ENCODE measurements around the gene ZBTB46. TPM values are rescaled to one million over a fixed set of nuclear protein-coding genes. Genes with fewer than 3 reads are reported as not detected.

Gene ZBTB46
- total RNA-seq, 1 donor from 2014 or later: 17.4 TPM

DNA sequence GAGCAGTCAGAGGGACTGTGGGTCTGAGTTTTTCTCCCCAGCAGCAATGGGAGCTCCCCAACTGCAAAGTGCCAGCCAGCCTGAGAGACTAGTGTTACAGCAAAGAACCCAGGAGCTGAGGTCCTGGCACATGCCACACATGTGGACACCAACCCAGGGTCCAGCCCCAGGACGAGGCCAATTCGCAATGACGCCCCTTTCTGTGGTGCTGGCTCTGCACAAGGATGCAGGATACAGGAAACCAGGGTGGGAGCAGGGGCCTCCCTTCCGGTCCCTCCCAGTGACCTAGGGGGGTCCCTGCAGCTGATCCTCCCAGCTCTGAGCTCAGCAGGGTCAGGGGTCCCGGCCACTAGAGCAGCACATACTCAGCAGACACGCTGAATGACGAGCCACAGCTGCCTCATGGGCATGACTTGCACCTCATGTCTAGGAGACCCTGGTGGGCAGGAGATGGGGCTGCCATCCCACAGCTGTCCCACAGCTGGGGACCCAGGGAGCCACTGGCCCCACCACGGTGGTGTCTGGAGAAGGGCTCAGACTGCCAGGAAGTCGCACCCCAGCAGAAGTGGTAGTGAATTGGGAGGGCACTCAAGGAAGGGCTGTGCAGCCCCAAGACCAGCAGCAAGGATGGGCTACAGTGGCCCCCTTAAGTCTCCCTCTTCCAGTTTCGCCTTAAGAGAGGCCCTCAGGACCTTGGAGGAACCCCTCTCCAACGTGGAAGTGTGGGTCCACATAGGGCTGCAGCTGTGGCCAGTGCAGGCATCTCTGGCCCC, 126.9 kb downstream of the ZBTB46 start:
- intact Hi-C loops (cut with DNase I): no loop called here
- no peak for DNase-seq (ENCODE audit: low spot score)

DNA sequence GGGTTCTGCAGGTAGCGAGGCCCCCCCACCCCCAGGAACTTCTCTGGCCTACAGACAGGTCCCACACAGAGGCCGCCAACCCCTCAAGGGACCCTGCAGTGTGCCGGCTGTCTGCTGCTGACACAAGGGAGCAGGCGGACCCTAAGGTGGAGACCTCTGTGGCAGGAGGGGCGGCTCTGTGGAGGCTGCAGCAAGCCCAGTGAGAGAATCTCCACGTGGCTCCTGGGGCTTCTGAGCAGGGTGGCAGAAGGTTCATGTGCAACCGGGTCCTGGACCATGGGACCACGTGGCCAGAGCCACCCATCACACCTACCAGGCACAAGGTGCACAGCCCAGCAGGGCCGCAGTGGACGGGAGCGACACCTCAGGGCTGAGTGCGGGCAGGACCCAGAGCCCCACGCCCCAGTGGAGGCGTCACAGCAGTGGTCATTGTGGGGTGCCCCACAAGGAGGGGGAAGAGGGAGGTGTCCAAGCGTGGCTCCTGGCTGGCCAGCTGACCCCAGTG, 127.5 kb downstream of the ZBTB46 start:
- intact Hi-C loops (cut with DNase I): no loop called here
- DNase-seq (ENCODE audit: low spot score): no peak

GRCh38 chr20:63702751-63703470, 128.2 kb downstream of the ZBTB46 start:
- no peak for DNase-seq (ENCODE audit: low spot score)
- intact Hi-C loops (cut with DNase I): no loop called here

GRCh38 chr20:63702036-63702665, 128.9 kb downstream of the ZBTB46 start:
- intact Hi-C loops (cut with DNase I): no loop called here
- peak; percentile 70 for DNase-seq (ENCODE audit: low spot score)

DNA sequence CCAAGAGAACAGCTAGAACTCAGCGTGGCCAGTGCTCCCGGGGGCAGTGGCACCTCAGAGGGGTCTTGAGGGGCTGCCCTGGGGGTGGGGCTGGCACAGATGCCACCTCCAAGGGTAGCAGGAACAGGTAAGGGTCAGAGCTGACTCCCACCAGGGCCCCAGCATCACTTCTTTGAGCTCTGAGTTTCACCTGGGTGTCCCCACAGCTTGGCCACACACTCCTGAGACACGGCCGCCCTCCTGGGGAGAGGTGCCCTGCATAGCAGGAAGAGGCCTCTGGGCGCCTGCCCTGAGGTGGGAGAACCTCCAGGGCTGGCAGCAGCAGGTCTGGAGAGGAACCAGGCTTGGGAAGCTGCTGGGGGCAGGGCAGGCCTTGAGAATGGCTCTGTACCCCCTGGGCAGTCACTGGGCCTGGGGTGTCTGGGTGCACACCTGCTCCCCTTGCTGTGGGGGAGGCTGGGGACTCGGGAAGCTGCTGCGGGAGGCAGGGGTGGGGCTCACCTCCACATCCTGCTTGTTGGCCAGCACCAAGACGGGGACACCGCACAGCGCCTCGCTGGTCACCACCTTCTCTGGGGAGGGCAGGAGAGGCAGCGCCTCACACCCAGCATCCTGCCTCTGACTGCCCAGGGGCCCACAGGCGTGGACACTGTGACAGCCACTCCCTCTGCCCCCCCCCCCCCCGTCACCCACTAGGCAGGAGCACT, 129.6 kb downstream of the ZBTB46 start:
- peak; percentile 68 for DNase-seq (ENCODE audit: low spot score)
- intact Hi-C loops (cut with DNase I): no loop called here

DNA sequence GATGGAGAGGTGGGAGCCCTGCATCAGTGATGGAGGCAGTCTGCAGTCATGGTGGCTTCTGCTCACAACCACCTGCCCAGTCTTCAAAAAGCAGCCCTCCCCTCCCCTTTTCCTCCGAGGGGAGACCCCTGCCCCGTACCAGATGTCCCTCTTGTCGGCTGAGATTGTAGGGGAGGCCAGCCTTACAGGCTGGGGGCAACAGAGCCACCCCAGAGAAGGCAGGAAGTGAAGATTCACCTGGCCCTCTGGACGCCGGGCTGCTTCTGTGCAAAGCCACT, 130.1 kb downstream of the ZBTB46 start:
- intact Hi-C loops (cut with DNase I): no loop called here
- DNase-seq (ENCODE audit: low spot score): no peak

DNA sequence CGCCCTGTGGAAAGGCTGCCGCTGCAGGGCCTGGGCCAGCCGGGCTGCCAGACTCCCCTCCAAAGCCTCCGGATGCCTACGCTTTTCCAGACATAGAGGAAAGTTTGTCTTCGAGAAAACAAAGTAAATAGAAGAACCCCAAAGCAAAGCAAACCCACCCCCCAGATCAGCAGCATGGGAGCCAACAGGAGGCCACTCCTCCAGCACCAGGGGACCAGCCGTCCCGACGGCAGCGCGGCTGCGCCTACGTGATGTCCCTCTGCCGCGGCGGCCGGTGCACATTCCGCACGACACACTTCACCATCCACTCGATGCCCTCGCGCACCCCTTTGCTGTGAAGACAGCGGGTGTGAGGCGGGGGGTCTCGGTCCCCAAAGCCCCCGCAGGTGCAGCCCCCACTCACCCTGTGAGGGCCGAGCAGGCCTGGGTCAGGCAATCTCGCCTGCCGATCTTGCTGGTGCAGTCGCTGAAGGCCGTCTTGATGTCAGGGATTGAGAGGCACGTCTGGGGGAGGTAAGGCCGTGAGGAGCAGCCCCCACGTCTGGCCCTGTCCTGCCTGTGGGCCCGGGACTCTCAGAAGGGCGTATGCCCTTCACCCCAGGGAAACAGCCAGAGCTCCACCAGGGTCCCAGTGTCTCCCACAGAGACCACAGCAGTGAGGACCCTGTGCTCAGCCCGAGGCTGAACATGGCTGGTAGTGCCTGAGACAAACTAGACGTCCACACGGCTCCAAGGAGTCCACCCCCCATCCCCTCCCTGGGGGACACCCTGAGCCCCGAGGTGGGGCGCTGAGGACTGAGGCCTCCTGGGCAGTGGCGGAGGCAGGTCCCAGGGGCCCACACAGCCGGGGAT, 130.6 kb downstream of the ZBTB46 start:
- DNase-seq (ENCODE audit: low spot score): peak; percentile 58
- intact Hi-C loops (cut with DNase I): no loop called here

DNA sequence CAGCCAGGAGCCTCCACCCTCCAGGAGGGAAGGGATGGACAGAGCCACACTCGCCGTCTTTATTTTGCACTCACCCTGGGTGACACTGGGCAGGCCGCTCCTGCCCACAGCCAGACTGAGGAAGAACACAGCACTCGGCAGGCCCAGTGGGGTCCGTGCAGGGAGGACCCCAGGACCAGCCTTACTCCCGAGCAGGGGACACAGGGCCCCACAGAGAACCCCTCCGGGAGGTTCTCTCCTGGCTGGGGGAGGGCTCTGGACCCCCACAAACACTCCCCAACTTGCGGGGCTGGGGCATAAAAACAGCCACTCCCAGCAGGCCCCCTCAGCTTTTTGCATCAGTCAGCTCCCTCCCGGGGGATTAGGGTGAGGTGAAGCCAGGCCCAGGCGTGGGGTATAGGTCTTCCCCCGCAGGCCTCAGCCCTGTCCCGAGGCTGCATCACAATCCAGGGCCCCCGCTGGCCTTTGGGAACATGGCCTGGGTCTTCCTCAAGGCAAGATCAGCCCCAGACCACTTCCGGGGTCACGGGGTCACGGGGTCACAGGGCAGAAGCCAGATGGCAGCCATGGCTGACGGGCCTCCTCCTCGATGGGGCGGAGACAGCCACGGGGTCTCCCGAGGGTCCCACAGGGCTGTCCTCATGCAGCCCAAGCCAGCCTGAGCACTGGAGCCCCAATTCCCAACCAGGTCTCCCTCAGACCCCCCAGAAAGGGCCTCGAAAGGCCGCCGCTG, 131.4 kb downstream of the ZBTB46 start:
- DNase-seq (ENCODE audit: low spot score): peak; percentile 72
- intact Hi-C loops (cut with DNase I): loop anchor here (5.0 kb wide), 1 partner anchor 38 kb away; the partner anchor contains the start of genes LIME1 and SLC2A4RG

DNA sequence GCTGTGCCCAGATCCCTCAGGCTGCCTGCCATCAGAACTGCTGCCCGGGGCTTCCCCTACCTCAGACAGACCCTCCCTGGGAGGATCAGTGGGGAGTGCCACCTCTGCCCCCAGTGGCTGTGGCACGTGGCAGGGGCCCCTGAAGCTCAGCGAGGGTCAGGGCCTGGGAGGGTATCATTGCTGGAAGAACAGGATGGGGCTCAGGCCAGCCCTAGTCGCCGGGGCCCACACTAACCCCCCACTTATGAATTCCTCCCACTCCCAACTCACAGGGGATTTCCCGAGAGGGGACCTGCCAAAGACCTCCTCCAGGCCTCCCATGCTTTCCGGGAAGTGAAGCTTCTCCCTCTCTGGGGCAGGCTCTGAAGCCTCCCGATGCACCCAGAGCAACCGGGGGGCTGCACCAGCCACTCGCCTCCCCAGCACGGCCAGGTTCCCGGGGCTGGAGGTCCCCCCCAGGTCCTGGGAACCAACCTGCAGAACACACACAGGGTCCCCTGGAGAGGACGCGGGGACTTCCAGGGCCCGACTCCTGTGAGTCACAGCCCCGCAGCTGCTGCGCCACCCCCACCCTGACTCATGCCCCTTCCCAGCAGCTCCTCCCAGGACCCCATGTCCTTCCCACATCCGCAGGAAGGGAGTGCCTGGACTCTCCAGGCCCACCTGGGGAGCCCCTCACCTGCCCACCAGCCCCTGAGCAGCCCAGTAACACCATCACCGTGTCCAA, 132.2 kb downstream of the ZBTB46 start:
- intact Hi-C loops (cut with DNase I): loop anchor here (5.0 kb wide), 1 partner anchor 38 kb away; the partner anchor contains the start of genes LIME1 and SLC2A4RG
- peak; percentile 80 for DNase-seq (ENCODE audit: low spot score)

DNA sequence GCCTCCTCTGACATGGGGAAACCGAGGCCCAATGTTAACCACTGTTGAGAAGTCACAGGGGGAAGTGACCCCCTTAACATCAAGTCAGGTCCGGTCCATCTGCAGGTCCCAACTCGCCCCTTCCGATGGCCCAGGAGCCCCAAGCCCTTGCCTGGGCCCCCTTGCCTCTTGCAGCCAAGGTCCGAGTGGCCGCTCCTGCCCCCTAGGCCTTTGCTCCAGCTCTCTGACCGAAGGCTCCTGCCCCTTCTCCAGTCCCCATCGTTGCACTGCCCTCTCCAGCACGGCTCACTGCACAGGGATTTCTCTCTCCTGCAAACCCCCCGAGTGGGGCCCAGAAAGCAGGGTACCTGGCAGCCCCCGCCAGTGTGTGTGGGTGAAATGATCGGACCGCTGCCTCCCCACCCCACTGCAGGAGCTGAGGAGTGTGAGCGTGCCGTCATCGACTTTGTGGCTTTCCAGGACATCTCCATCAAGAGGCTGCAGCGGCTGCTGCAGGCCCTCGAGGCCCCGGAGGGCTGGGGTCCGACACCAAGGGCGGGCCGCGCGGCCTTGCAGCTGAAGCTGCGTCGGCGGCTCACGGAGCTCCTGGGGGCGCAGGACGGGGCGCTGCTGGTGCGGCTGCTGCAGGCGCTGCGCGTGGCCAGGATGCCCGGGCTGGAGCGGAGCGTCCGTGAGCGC, 133.1 kb downstream of the ZBTB46 start:
- peak; percentile 61 for DNase-seq (ENCODE audit: low spot score)

GRCh38 chr20:63697357-63697867, 133.7 kb downstream of the ZBTB46 start:
- intact Hi-C loops (cut with DNase I): loop anchor here (5.0 kb wide), 1 partner anchor 40 kb away; the partner anchor contains the start of genes LIME1 and SLC2A4RG
- peak; percentile 71 for DNase-seq (ENCODE audit: low spot score)

More for the DNA sequence above, 133.1 kb downstream of the ZBTB46 start:
- intact Hi-C loops (cut with DNase I): loop anchor here (5.0 kb wide), 1 partner anchor 39 kb away; the partner anchor contains the start of genes LIME1 and SLC2A4RG

DNA sequence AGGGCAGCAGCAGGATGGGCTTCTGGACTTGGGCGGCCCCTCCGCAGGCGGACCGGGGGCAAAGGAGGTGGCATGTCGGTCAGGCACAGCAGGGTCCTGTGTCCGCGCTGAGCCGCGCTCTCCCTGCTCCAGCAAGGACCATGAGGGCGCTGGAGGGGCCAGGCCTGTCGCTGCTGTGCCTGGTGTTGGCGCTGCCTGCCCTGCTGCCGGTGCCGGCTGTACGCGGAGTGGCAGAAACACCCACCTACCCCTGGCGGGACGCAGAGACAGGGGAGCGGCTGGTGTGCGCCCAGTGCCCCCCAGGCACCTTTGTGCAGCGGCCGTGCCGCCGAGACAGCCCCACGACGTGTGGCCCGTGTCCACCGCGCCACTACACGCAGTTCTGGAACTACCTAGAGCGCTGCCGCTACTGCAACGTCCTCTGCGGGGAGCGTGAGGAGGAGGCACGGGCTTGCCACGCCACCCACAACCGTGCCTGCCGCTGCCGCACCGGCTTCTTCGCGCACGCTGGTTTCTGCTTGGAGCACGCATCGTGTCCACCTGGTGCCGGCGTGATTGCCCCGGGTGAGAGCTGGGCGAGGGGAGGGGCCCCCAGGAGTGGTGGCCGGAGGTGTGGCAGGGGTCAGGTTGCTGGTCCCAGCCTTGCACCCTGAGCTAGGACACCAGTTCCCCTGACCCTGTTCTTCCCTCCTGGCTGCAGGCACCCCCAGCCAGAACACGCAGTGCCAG, 134.3 kb downstream of the ZBTB46 start, which contains the start of gene TNFRSF6B:
TNFRSF6B (plus strand) TSS at position 25 of the 729 bp plus-strand sequence; CDS start at position 141, 116 bp downstream.
- DNase-seq (ENCODE audit: low spot score): no peak
- intact Hi-C loops (cut with DNase I): loop anchor here (5.0 kb wide), 1 partner anchor 41 kb away; the partner anchor contains the start of genes LIME1 and SLC2A4RG

- intact Hi-C loops (cut with DNase I): loop anchor here (5.0 kb wide), 1 partner anchor 41 kb away; the partner anchor contains the start of genes LIME1 and SLC2A4RG
- DNase-seq (ENCODE audit: low spot score): peak; percentile 71
These were observed 134.8 kb downstream of the ZBTB46 start for GRCh38 chr20:63696306-63696627.

- peak; percentile 84 for DNase-seq (ENCODE audit: low spot score)
- intact Hi-C loops (cut with DNase I): loop anchor here (5.0 kb wide), 1 partner anchor 42 kb away; the partner anchor contains the start of genes LIME1 and SLC2A4RG
These were observed 135.4 kb downstream of the ZBTB46 start for GRCh38 chr20:63695424-63696305.
